ENCODE data around the gene ERP27.

Gene ERP27

GRCh38 chr12:14868916-14869506, 69.3 kb downstream of the ERP27 start:
- no peak for DNase-seq (ENCODE audit: low read depth)

Data from GM04503 (cell line).